HCT116 (cell line): ENCODE results near the gene OR5D16. TPM values are rescaled to one million over a fixed set of nuclear protein-coding genes. Genes with fewer than 3 reads are reported as not detected.
"Not testable (repeated sequence)": the region's sequence is repeated elsewhere in the genome, so short reads cannot be mapped to it uniquely, and the experiment has no call there.

Source experiments
- ATAC-seq: fragments of 200-7000 bp; cut with Tn5 transposase; 2 replicates; pipeline ENCODE4 v1.9.1; 2020; ENCODE audit warnings: mild to moderate bottlenecking, moderate library complexity
- BruUV-seq: library from RNA; stranded (reverse); fragments of 400-500 nt; replicated peaks from 2 replicates; lab custom pipeline; 2021; lab: Mats Ljungman, UMichigan
- CTCF ChIA-PET: fragments of 300-600 bp; sonication (Branson Sonifier 250); formaldehyde crosslinking; loops from one replicate; lab custom pipeline; 2021; ENCODE audit warnings: antibody characterized with exemption; lab: Charles Lee
- POLR2A ChIA-PET: fragments of 300-600, 350-600 bp; sonication (Branson Sonifier 250); formaldehyde crosslinking; loops from one replicate; lab custom pipeline; 2021; ENCODE audit warnings: antibody characterized with exemption; lab: Charles Lee
- RAD21 ChIA-PET, 2 experiments: fragments of 300-600 bp; sonication (Branson Sonifier 250); formaldehyde crosslinking; loops; one replicate each; lab custom pipeline; 2023; ENCODE audit warnings: low total read pairs in 2 of 2; ENCODE audit not compliant: uncharacterized antibody in 2 of 2, unreplicated experiment in 2 of 2, low non-redundant PET in 1 of 2; lab: Charles Lee
- DNase-seq: peaks from one replicate; pipeline ENCODE4 v3.0.0-alpha.2; 2010; ENCODE audit warnings: low read depth, low spot score
- H2AFZ ChIP-seq: fragments of 200-600 bp; shearing (Covaris generic), sonication (generic); 2 replicates; pipeline ENCODE4 v1.6.1; 2017; ENCODE audit warnings: low read depth, mixed run types, mixed read lengths, antibody characterized with exemption, low read length; ENCODE audit not compliant: poor library complexity, severe bottlenecking
- H3K27ac ChIP-seq: 2 replicates; pipeline ENCODE4 v1.5.1; 2012; ENCODE audit warnings: low read depth, low read length
- H3K27me3 ChIP-seq: fragments of 200-600 bp; sonication (generic); 2 replicates; pipeline ENCODE4 v1.6.1; 2016; ENCODE audit warnings: mixed run types, low read length, mixed read lengths; ENCODE audit not compliant: insufficient read depth
- H3K36me3 ChIP-seq, 2 experiments: fragments of 200-500 bp in 1 of 2; fragments of 200-600 bp in 1 of 2; sonication (Bioruptor generic) in 1 of 2; sonication (generic) in 1 of 2; 2 replicates each; pipeline versions ENCODE4 v1.5.1 to v1.6.1; 2014 to 2016; ENCODE audit warnings: low read length in 2 of 2, inconsistent platforms in 1 of 2, mixed read lengths in 1 of 2, mixed run types in 1 of 2; ENCODE audit not compliant: insufficient read depth in 2 of 2, control insufficient read depth in 1 of 2
- H3K4me1 ChIP-seq, 2 experiments: fragments of 200-600 bp in 1 of 2; sonication (generic) in 1 of 2; 2 replicates each; pipeline versions ENCODE4 v1.5.1 to v1.6.1; 2012 to 2017; ENCODE audit warnings: low read length in 2 of 2, inconsistent platforms in 1 of 2, mild to moderate bottlenecking in 1 of 2, mixed read lengths in 1 of 2, mixed run types in 1 of 2, moderate library complexity in 1 of 2; ENCODE audit not compliant: insufficient read depth in 2 of 2, control insufficient read depth in 1 of 2
- H3K4me2 ChIP-seq: fragments of 200-600 bp; sonication (generic); 2 replicates; pipeline ENCODE4 v1.6.1; 2017; ENCODE audit warnings: mixed run types, low read length, mixed read lengths
- H3K4me3 ChIP-seq, 2 experiments: fragments of 200-600 bp in 1 of 2; sonication (generic) in 1 of 2; replicated peaks in 1 of 2; 2 replicates each; pipeline ENCODE4 v1.5.1; 2011 to 2016; ENCODE audit warnings: low read length in 2 of 2, control low read depth in 1 of 2, low read depth in 1 of 2, mild to moderate bottlenecking in 1 of 2, mixed read lengths in 1 of 2, mixed run types in 1 of 2
- H3K79me2 ChIP-seq: fragments of 200-600 bp; sonication (generic); 2 replicates; pipeline ENCODE4 v1.6.1; 2017; ENCODE audit warnings: mild to moderate bottlenecking, mixed run types, low read length, moderate library complexity, mixed read lengths; ENCODE audit not compliant: insufficient read depth
- H3K9ac ChIP-seq: fragments of 200-600 bp; sonication (generic); 2 replicates; pipeline ENCODE4 v1.6.1; 2016; ENCODE audit warnings: low read length, mixed read lengths
- H3K9me2 ChIP-seq: fragments of 200-600 bp; sonication (generic), shearing (Covaris generic); 2 replicates; pipeline ENCODE4 v1.6.1; 2017; ENCODE audit warnings: mixed run types, mild to moderate bottlenecking, moderate library complexity; ENCODE audit not compliant: insufficient read depth
- H3K9me3 ChIP-seq, 2 experiments: fragments of 200-500 bp in 1 of 2; fragments of 200-600 bp in 1 of 2; sonication (Bioruptor generic) in 1 of 2; sonication (generic) in 1 of 2; 2 replicates each; pipeline ENCODE4 v1.6.1; 2014 to 2017; ENCODE audit warnings: low read length in 2 of 2, mixed read lengths in 2 of 2, inconsistent platforms in 1 of 2, low read depth in 1 of 2, mild to moderate bottlenecking in 1 of 2, mixed run types in 1 of 2, moderate library complexity in 1 of 2; ENCODE audit not compliant: control insufficient read depth in 1 of 2, insufficient read depth in 1 of 2
- H4K20me1 ChIP-seq: fragments of 200-600 bp; sonication (generic), shearing (Covaris generic); 2 replicates; pipeline ENCODE4 v1.6.1; 2017; ENCODE audit warnings: mixed run types, mild to moderate bottlenecking, moderate library complexity; ENCODE audit not compliant: insufficient read depth
- CBX3 ChIP-seq: IDR thresholded peaks from 2 replicates; pipeline ENCODE4 v1.6.1; 2012; ENCODE audit warnings: low read depth
- EGR1 ChIP-seq: IDR thresholded peaks from 2 replicates; pipeline ENCODE4 v1.6.1; 2012; ENCODE audit warnings: low read depth
- ELF1 ChIP-seq: IDR thresholded peaks from 2 replicates; pipeline ENCODE4 v1.6.1; 2012; ENCODE audit warnings: low read depth, borderline replicate concordance
- POLR2A ChIP-seq: IDR thresholded peaks from 2 replicates; pipeline ENCODE4 v1.7.0; 2011; ENCODE audit warnings: borderline replicate concordance; ENCODE audit not compliant: insufficient read depth, insufficient read length; ENCODE audit errors: extremely low read depth
- SIN3A ChIP-seq: IDR thresholded peaks from 2 replicates; pipeline ENCODE4 v1.6.1; 2012; ENCODE audit warnings: low read depth
- SP1 ChIP-seq: IDR thresholded peaks from 2 replicates; pipeline ENCODE4 v1.6.1; 2012; ENCODE audit warnings: low read depth
- ZFX ChIP-seq: fragments of 450-650 bp; IDR thresholded peaks from 2 replicates; pipeline ENCODE4 v1.6.1; 2017
- ZNF274 ChIP-seq: fragments of 200-500 bp; sonication (Bioruptor generic); IDR thresholded peaks from 2 replicates; pipeline ENCODE4 v1.6.1; 2014; ENCODE audit warnings: mild to moderate bottlenecking, low read depth, low read length, inconsistent platforms
- intact Hi-C: fragments of 100-400 bp; cut with micrococcal nuclease; formaldehyde crosslinking; loops from 2 replicates; pipeline ENCODE4 v1.10.0; 2022
- total RNA-seq: library from RNA; stranded (reverse); gene quantifications from one replicate; pipeline ENCODE4 v1.2.1, GENCODE V29; 2021; ENCODE audit not compliant: unreplicated experiment
- TF ChIP-seq, protein P1 (sequence below): IDR thresholded peaks from 2 replicates; pipeline ENCODE4 v1.6.1; 2012; ENCODE audit warnings: low read depth

OR5D16 gene
- total RNA-seq, 1 experiment from 2014 or later = not detected

DNA sequence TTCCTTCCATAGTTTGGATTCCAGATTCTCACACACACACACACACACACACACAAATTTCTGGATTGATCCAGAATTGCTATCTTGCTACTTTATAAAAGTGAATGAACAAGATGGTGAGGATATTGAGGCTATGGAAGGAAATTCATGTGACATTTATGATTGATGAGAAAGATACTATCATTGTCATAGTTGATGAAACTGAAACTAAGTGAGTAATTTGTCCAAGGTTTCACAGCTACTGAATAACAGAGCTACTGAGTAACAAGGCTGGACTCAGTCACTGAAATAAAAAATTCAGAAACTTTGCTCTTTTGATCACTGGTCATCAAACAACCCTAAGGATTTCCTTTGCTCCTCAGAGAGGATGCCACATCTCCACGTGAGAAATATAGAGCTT lies 16.2 kb downstream of the OR5D16 start (continued):
- TF ChIP-seq, protein P1, sequence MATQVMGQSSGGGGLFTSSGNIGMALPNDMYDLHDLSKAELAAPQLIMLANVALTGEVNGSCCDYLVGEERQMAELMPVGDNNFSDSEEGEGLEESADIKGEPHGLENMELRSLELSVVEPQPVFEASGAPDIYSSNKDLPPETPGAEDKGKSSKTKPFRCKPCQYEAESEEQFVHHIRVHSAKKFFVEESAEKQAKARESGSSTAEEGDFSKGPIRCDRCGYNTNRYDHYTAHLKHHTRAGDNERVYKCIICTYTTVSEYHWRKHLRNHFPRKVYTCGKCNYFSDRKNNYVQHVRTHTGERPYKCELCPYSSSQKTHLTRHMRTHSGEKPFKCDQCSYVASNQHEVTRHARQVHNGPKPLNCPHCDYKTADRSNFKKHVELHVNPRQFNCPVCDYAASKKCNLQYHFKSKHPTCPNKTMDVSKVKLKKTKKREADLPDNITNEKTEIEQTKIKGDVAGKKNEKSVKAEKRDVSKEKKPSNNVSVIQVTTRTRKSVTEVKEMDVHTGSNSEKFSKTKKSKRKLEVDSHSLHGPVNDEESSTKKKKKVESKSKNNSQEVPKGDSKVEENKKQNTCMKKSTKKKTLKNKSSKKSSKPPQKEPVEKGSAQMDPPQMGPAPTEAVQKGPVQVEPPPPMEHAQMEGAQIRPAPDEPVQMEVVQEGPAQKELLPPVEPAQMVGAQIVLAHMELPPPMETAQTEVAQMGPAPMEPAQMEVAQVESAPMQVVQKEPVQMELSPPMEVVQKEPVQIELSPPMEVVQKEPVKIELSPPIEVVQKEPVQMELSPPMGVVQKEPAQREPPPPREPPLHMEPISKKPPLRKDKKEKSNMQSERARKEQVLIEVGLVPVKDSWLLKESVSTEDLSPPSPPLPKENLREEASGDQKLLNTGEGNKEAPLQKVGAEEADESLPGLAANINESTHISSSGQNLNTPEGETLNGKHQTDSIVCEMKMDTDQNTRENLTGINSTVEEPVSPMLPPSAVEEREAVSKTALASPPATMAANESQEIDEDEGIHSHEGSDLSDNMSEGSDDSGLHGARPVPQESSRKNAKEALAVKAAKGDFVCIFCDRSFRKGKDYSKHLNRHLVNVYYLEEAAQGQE = no peak
- TF ChIP-seq CBX3 = no peak
- no peak for TF ChIP-seq ELF1
- TF ChIP-seq EGR1 = no peak
- TF ChIP-seq ZNF274 = no peak
- TF ChIP-seq SP1 = no peak
- TF ChIP-seq ZFX = no peak
- TF ChIP-seq SIN3A = no peak
- TF ChIP-seq POLR2A = no peak

- H3K9me2 ChIP-seq, POLR2A ChIA-PET, H3K27ac ChIP-seq, BruUV-seq, H4K20me1 ChIP-seq, H3K4me3 ChIP-seq, ATAC-seq, intact Hi-C loops, H3K79me2 ChIP-seq, H3K4me2 ChIP-seq, H3K4me1 ChIP-seq, H3K27me3 ChIP-seq, H3K9me3 ChIP-seq, H3K36me3 ChIP-seq, H2AFZ ChIP-seq, CTCF ChIA-PET, DNase-seq, RAD21 ChIA-PET, H3K9ac ChIP-seq: not testable (repeated sequence)
These were observed 28.8 kb downstream of the OR5D16 start for GRCh38 chr11:55867354-55867753.

DNA sequence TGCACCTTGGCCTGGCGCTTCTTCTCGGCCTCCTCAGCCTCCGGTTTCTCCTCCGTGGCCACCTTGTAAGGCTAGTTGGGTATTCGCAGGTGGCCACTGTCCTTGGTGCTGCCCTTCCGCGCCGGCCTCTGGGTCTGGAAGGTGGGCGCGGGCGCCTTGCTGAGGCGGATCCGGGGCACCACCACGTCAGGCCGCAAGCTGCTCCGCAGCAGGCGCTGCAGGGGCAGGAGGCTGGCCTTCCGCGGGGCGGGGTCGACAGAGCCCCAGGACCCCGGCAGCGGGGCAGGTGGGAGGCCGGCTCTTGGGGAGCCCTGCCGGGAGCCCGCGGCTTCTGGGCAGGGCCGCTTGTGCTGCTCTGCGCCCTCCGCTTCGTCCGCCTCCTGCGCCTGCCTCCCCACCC lies 34.2 kb downstream of the OR5D16 start:
- POLR2A ChIA-PET, H3K27me3 ChIP-seq, ATAC-seq: not testable (repeated sequence)

DNA sequence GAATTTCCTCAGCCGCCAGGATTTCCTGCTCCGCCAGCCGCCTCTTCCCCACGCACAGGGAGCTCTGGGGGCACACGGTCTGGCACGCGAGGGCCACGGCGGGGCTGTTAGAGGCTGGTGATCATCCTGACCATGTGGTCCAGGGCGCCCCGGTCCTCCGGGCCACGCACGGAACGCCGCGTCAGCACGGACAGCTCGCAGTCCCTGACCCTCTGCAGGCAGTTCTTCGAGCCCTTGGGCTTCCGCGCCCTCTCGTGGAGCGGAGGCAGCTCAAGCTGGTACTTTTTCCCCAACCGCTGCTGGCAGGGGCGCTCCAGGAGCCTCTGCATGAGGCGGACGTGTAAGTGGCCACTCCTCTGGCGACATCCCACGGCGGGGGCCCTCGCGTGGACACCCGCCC lies 34.6 kb downstream of the OR5D16 start:
- DNase-seq, CTCF ChIA-PET, H3K4me2 ChIP-seq, H3K27me3 ChIP-seq, H3K9me2 ChIP-seq, H3K79me2 ChIP-seq, RAD21 ChIA-PET, POLR2A ChIA-PET, H3K4me1 ChIP-seq, H3K27ac ChIP-seq, H3K36me3 ChIP-seq, BruUV-seq, H2AFZ ChIP-seq, H4K20me1 ChIP-seq, ATAC-seq, H3K4me3 ChIP-seq, H3K9ac ChIP-seq, H3K9me3 ChIP-seq, intact Hi-C loops: not testable (repeated sequence)

More for the DNA sequence above, 34.2 kb downstream of the OR5D16 start:
- H3K9ac ChIP-seq, H4K20me1 ChIP-seq, intact Hi-C loops, H3K4me1 ChIP-seq, CTCF ChIA-PET, DNase-seq, H2AFZ ChIP-seq, H3K79me2 ChIP-seq, RAD21 ChIA-PET, H3K36me3 ChIP-seq, H3K27ac ChIP-seq, H3K9me2 ChIP-seq, H3K4me3 ChIP-seq, BruUV-seq, H3K9me3 ChIP-seq, H3K4me2 ChIP-seq: not testable (repeated sequence)
